Sigmoid colon (tissue), 3 donors: ENCODE data around the gene MSX1.

ENCODE experiments used
- CTCF ChIP-seq, 4 experiments: fragments of 450-650 bp in 3 of 4; fragments of 200-600 bp in 1 of 4; IDR thresholded peaks; one replicate each; pipeline ENCODE4 v1.5.1; 2016 to 2019; ENCODE audit warnings: antibody characterized with exemption in 4 of 4, mild to moderate bottlenecking in 3 of 4, moderate library complexity in 2 of 4
- POLR2A ChIP-seq, 2 donors: fragments of 450-650 bp; IDR thresholded peaks; one replicate each; pipeline ENCODE4 v1.6.1; 2016; ENCODE audit warnings: antibody characterized with exemption in 2 of 2, mild to moderate bottlenecking in 2 of 2, moderate library complexity in 2 of 2

GRCh38 chr4:4851906-4852305, 7.6 kb upstream of the MSX1 start:
- no peak for TF ChIP-seq CTCF (IDR thresholded peaks at IDR 0.05)
- TF ChIP-seq POLR2A (IDR thresholded peaks at IDR 0.05), result no peak
